HG03432 (cell line): Measurements from ENCODE around the gene RITA1.

ENCODE experiments used
- ATAC-seq: cut with Tn5 transposase; IDR thresholded peaks from one replicate; pipeline ENCODE4 v1.9.1; 2021; ENCODE audit warnings: mild to moderate bottlenecking, moderate library complexity; ENCODE audit not compliant: unreplicated experiment

Gene RITA1

GRCh38 chr12:113241191-113242025 is 55.9 kb downstream of the RITA1 start:
- ATAC-seq = no peak
